ENCODE measurements around the gene NUCKS1.

DNA sequence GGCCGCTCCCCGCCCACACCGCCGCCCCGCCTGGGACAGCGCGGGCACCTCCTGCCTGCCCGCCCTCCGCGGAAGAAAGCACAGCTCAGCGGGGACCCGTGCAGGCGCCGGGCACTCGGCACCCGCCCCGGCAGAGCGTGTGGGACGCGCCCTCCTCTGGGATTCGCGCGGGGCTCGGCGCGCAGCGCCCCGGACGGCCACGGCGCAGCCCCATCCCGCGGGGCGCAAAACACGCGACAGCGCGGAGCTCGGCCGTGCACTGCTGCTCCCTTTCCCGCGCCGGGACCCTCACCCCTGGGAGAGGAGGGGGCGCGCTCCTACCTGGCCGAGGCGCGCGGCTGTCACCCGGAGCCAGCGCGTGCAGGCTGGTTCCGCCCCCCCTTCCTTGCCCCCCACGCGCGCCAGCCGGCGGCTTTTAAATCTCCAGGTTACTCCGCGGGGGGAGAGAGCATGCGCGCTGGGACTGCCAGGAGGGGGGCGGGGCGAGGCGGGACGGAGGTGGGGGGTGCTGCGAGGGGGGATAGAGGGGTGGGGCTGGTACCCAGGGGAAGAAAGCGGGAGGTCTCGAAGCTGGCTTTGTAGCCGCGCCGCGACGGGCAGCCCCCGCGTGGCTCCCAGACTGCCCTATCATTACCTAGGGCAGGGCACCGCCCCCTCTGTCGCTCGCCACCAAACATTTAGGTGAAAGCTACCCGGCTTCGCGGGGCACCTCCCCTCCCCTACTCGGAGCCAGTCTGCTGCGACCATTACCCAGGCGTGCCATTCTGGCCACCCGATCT, 69.7 kb downstream of the NUCKS1 start, which contains the start of gene SLC45A3:
- TF ChIP-seq, protein P1, sequence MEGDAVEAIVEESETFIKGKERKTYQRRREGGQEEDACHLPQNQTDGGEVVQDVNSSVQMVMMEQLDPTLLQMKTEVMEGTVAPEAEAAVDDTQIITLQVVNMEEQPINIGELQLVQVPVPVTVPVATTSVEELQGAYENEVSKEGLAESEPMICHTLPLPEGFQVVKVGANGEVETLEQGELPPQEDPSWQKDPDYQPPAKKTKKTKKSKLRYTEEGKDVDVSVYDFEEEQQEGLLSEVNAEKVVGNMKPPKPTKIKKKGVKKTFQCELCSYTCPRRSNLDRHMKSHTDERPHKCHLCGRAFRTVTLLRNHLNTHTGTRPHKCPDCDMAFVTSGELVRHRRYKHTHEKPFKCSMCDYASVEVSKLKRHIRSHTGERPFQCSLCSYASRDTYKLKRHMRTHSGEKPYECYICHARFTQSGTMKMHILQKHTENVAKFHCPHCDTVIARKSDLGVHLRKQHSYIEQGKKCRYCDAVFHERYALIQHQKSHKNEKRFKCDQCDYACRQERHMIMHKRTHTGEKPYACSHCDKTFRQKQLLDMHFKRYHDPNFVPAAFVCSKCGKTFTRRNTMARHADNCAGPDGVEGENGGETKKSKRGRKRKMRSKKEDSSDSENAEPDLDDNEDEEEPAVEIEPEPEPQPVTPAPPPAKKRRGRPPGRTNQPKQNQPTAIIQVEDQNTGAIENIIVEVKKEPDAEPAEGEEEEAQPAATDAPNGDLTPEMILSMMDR (IDR thresholded peaks at IDR 0.05): no peak
- TF ChIP-seq, protein P2, sequence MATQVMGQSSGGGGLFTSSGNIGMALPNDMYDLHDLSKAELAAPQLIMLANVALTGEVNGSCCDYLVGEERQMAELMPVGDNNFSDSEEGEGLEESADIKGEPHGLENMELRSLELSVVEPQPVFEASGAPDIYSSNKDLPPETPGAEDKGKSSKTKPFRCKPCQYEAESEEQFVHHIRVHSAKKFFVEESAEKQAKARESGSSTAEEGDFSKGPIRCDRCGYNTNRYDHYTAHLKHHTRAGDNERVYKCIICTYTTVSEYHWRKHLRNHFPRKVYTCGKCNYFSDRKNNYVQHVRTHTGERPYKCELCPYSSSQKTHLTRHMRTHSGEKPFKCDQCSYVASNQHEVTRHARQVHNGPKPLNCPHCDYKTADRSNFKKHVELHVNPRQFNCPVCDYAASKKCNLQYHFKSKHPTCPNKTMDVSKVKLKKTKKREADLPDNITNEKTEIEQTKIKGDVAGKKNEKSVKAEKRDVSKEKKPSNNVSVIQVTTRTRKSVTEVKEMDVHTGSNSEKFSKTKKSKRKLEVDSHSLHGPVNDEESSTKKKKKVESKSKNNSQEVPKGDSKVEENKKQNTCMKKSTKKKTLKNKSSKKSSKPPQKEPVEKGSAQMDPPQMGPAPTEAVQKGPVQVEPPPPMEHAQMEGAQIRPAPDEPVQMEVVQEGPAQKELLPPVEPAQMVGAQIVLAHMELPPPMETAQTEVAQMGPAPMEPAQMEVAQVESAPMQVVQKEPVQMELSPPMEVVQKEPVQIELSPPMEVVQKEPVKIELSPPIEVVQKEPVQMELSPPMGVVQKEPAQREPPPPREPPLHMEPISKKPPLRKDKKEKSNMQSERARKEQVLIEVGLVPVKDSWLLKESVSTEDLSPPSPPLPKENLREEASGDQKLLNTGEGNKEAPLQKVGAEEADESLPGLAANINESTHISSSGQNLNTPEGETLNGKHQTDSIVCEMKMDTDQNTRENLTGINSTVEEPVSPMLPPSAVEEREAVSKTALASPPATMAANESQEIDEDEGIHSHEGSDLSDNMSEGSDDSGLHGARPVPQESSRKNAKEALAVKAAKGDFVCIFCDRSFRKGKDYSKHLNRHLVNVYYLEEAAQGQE (IDR thresholded peaks at IDR 0.05; ENCODE audit: insufficient read depth in 1 of 2, low read depth in 2 of 2, low read length in 1 of 2): no peak
- TF ChIP-seq POLR2AphosphoS5 (IDR thresholded peaks at IDR 0.05; ENCODE audit: low read depth, low read length): no peak
- no peak for TF ChIP-seq TCF7L2 (IDR thresholded peaks at IDR 0.05; ENCODE audit: low read depth, low read length)
